Natural killer cell (primary cell): ENCODE measurements around the gene NFIA. TPM values are rescaled to one million over a fixed set of nuclear protein-coding genes. Genes with fewer than 3 reads are reported as not detected.

Experiments used
- ATAC-seq, 3 donors: fragments of 150-1000 bp in 2 of 3; fragments of 200-7000 bp in 1 of 3; cut with Tn5 transposase; 1 replicate in 1 of 3; 2 replicates in 2 of 3; pipeline ENCODE4 v1.10.0; 2021; ENCODE audit warnings: mild to moderate bottlenecking in 2 of 3, moderate library complexity in 2 of 3
- DNase-seq, 2 donors: peaks; one replicate each; pipeline versions ENCODE4 v3.0.0 to v3.0.0-alpha.2; 2013 to 2021; ENCODE audit warnings: mixed read lengths in 1 of 2
- H3K27ac ChIP-seq: one replicate; pipeline ENCODE4 v1.5.1; 2013; ENCODE audit warnings: mild to moderate bottlenecking, low read length
- H3K27me3 ChIP-seq: one replicate; pipeline ENCODE4 v1.6.1; 2013; ENCODE audit warnings: low read length; ENCODE audit not compliant: control insufficient read depth, insufficient read depth
- H3K36me3 ChIP-seq: one replicate; pipeline ENCODE4 v1.6.1; 2013; ENCODE audit warnings: low read length; ENCODE audit not compliant: control insufficient read depth, insufficient read depth
- H3K4me1 ChIP-seq: one replicate; pipeline ENCODE4 v1.6.1; 2013; ENCODE audit warnings: low read length; ENCODE audit not compliant: control insufficient read depth, insufficient read depth
- H3K4me3 ChIP-seq: one replicate; pipeline ENCODE4 v1.5.1; 2013; ENCODE audit warnings: low read length
- H3K9me3 ChIP-seq: one replicate; pipeline ENCODE4 v1.6.1; 2013; ENCODE audit warnings: low read length; ENCODE audit not compliant: control insufficient read depth, insufficient read depth
- H3K27ac Mint-ChIP-seq, 2 donors: one replicate each; pipeline ENCODE4 v1.8.0; 2022; ENCODE audit warnings: mild to moderate bottlenecking in 2 of 2, mixed read lengths in 2 of 2, moderate library complexity in 1 of 2
- H3K27me3 Mint-ChIP-seq, 2 donors: one replicate each; pipeline ENCODE4 v1.8.0; 2022; ENCODE audit warnings: low read depth in 2 of 2, mixed read lengths in 2 of 2
- H3K36me3 Mint-ChIP-seq: one replicate; pipeline ENCODE4 v1.8.0; 2022; ENCODE audit warnings: mixed read lengths
- H3K4me1 Mint-ChIP-seq, 2 donors: one replicate each; pipeline ENCODE4 v1.8.0; 2022; ENCODE audit warnings: mixed read lengths in 2 of 2
- H3K4me3 Mint-ChIP-seq: one replicate; pipeline ENCODE4 v1.8.0; 2022; ENCODE audit warnings: mild to moderate bottlenecking, moderate library complexity, mixed read lengths
- H3K9me3 Mint-ChIP-seq, 2 donors: one replicate each; pipeline ENCODE4 v1.8.0; 2022; ENCODE audit warnings: mixed read lengths in 2 of 2
- WGBS: methylation state at CpG from one replicate; pipeline ENCODE4 v1.1.7; 2013; ENCODE audit warnings: missing lambda C conversion rate; ENCODE audit not compliant: insufficient coverage; 5-methylcytosine and 5-hydroxymethylcytosine counted together
- intact Hi-C: fragments of 100-400 bp; cut with micrococcal nuclease; formaldehyde crosslinking; loops from one replicate; pipeline ENCODE4 v1.14.2; 2022
- total RNA-seq, 4 donors: library from RNA; stranded (reverse); fragments of 120-200 nt in 1 of 4; gene quantifications; one replicate each; pipeline versions ENCODE4 v1.2.3 to v1.2.4, GENCODE V29; 2013 to 2022
- TF ChIP-seq, protein P1 (sequence below): fragments of 200-600 bp; IDR thresholded peaks from one replicate; pipeline ENCODE4 v1.8.0; 2022; ENCODE audit warnings: antibody characterized with exemption

NFIA gene
- total RNA-seq, 3 donors from 2014 or later (not counting 1 experiment from before 2014, with no cell fraction given): 3.5 to 6.5 (median 3.6) TPM

- Mint-ChIP-seq H3K36me3 (no peaks in the 10 kb centered on the region), H3K27me3 (peaks cover 5 to 28% of the 10 kb centered on the region in 2 donors), H3K27ac (no peak overlapping the region), H3K9me3 (no peaks in the 10 kb centered on the region), H3K4me3 (no peak overlapping the region), H3K4me1 (no peaks in the 10 kb centered on the region)
- H3K27ac ChIP-seq: no peak overlapping the region
- intact Hi-C loops: loop anchor here (10.0 kb wide), 1 partner anchor 46 kb away; no protein-coding TSS in a partner anchor
- no peaks in the 10 kb centered on the region for H3K9me3 ChIP-seq
- DNase-seq (no peak), ATAC-seq (no peak)
- no peaks in the 10 kb centered on the region for H3K4me1 ChIP-seq
- WGBS: no CpG with 5 or more reads among the region's 2 CpGs
- H3K27me3 ChIP-seq: peaks cover 2% of the 10 kb centered on the region
- TF ChIP-seq, protein P1, sequence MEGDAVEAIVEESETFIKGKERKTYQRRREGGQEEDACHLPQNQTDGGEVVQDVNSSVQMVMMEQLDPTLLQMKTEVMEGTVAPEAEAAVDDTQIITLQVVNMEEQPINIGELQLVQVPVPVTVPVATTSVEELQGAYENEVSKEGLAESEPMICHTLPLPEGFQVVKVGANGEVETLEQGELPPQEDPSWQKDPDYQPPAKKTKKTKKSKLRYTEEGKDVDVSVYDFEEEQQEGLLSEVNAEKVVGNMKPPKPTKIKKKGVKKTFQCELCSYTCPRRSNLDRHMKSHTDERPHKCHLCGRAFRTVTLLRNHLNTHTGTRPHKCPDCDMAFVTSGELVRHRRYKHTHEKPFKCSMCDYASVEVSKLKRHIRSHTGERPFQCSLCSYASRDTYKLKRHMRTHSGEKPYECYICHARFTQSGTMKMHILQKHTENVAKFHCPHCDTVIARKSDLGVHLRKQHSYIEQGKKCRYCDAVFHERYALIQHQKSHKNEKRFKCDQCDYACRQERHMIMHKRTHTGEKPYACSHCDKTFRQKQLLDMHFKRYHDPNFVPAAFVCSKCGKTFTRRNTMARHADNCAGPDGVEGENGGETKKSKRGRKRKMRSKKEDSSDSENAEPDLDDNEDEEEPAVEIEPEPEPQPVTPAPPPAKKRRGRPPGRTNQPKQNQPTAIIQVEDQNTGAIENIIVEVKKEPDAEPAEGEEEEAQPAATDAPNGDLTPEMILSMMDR: no peak
- no peak overlapping the region for H3K4me3 ChIP-seq
- H3K36me3 ChIP-seq: no peaks in the 10 kb centered on the region
Observed at GRCh38 chr1:61100578-61100977, 18.2 kb downstream of the NFIA start.

GRCh38 chr1:61101536-61101935 is 19.2 kb downstream of the NFIA start:
- Histone ChIP-seq H3K4me3 (no peak overlapping the region), H3K36me3 (no peaks in the 10 kb centered on the region), H3K27me3 (peaks cover 2% of the 10 kb centered on the region), H3K4me1 (no peaks in the 10 kb centered on the region), H3K9me3 (no peaks in the 10 kb centered on the region), H3K27ac (no peak overlapping the region)
- no peak overlapping the region for H3K27ac Mint-ChIP-seq
- WGBS: 75% methylated on average over 3 of the region's 5 CpGs
- peaks cover 5 to 34% of the 10 kb centered on the region in 2 donors for H3K27me3 Mint-ChIP-seq
- ATAC-seq (no peak), DNase-seq (no peak)
- TF ChIP-seq, protein P1: no peak
- no peaks in the 10 kb centered on the region for H3K4me1 Mint-ChIP-seq
- no peaks in the 10 kb centered on the region for H3K36me3 Mint-ChIP-seq
- H3K9me3 Mint-ChIP-seq: no peaks in the 10 kb centered on the region
- intact Hi-C loops: loop anchor here (10.0 kb wide), 1 partner anchor 47 kb away; no protein-coding TSS in a partner anchor
- H3K4me3 Mint-ChIP-seq: no peak overlapping the region

DNA sequence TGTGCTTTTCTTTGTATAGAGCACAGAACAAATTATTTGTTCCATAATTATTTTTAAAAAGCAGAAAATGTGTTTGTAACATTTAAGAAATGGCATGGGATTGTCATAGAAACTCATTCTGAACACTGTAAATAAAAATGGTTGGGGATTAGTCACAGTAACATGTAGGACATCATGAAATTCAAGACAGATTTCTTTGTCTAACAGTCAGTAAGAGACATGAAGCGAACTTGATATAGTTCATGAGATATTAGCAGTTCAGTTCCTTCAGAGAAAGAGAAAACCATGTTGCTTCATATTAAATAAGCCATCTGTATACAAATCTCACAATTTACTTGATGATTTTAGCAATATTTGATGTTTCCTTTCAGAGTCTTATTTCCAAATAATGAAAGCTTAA is 19.7 kb downstream of the NFIA start:
- TF ChIP-seq, protein P1: no peak
- no peak overlapping the region for H3K4me3 Mint-ChIP-seq
- H3K27ac Mint-ChIP-seq: no peak overlapping the region
- DNase-seq (no peak), ATAC-seq (no peak)
- Histone ChIP-seq H3K27ac (no peak overlapping the region), H3K36me3 (no peaks in the 10 kb centered on the region), H3K9me3 (no peaks in the 10 kb centered on the region), H3K4me1 (no peaks in the 10 kb centered on the region), H3K4me3 (no peak overlapping the region), H3K27me3 (no peaks in the 10 kb centered on the region)
- no peaks in the 10 kb centered on the region for H3K36me3 Mint-ChIP-seq
- peaks cover 5 to 39% of the 10 kb centered on the region in 2 donors for H3K27me3 Mint-ChIP-seq
- H3K4me1 Mint-ChIP-seq: no peaks in the 10 kb centered on the region
- no peaks in the 10 kb centered on the region for H3K9me3 Mint-ChIP-seq
- intact Hi-C loops: loop anchor here (10.0 kb wide), 1 partner anchor 47 kb away; no protein-coding TSS in a partner anchor
- WGBS: no CpG with 5 or more reads among the region's 1 CpG

DNA sequence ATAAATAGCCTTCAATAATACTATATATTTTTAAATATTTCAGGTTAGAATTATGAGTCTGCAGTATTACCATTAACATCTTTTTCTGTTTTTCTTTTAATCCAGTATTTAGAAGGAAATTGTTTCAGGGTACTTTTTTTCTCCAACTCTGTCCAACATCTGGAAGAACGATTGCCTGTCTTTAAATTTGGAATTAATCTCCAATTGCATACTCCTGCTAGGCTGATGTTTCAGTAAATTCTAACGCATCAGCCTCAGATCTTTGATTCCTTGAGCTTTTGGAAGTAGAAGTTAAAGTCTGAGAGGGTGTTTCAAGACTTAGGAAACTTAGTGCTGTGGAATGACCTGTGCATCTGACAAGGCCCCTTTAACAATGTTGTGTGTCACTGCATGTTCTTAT is 20.3 kb downstream of the NFIA start:
- H3K27ac Mint-ChIP-seq: no peak overlapping the region
- no peaks in the 10 kb centered on the region for H3K36me3 ChIP-seq
- H3K27me3 ChIP-seq: peaks cover 2% of the 10 kb centered on the region
- H3K36me3 Mint-ChIP-seq: no peaks in the 10 kb centered on the region
- H3K9me3 ChIP-seq: no peaks in the 10 kb centered on the region
- no peak overlapping the region for H3K4me3 Mint-ChIP-seq
- no peaks in the 10 kb centered on the region for H3K4me1 Mint-ChIP-seq
- ATAC-seq (no peak), DNase-seq (no peak)
- peaks cover 2 to 40% of the 10 kb centered on the region in 2 donors for H3K27me3 Mint-ChIP-seq
- H3K27ac ChIP-seq: no peak overlapping the region
- no peaks in the 10 kb centered on the region for H3K9me3 Mint-ChIP-seq
- TF ChIP-seq, protein P1: no peak
- H3K4me3 ChIP-seq: no peak overlapping the region
- no peaks in the 10 kb centered on the region for H3K4me1 ChIP-seq
- 92% methylated on average over 2 of the region's 2 CpGs for WGBS
- intact Hi-C loops: loop anchor here (10.0 kb wide), 1 partner anchor 48 kb away; no protein-coding TSS in a partner anchor
